HepG2 (cell line): Measurements from ENCODE around the gene TLE2. TPM values are rescaled to one million over a fixed set of nuclear protein-coding genes. Genes with fewer than 3 reads are reported as not detected.

Experiments
- CCAR2 ChIP-seq: fragments of 200-400 bp; formaldehyde crosslinking; optimal IDR thresholded peaks from 2 replicates; pipeline ENCODE3; 2018; ENCODE audit warnings: low read depth, mild to moderate bottlenecking, low read length, moderate library complexity
- DPF2 ChIP-seq: sonication (generic); formaldehyde crosslinking; IDR thresholded peaks from 2 replicates; pipeline ENCODE4 v1.4.0; 2020; ENCODE audit warnings: mild to moderate bottlenecking, low read depth, missing genetic modification reagents, borderline replicate concordance
- HMG20A ChIP-seq: IDR thresholded peaks from 2 replicates; pipeline ENCODE4 v1.6.1; 2016; ENCODE audit warnings: borderline replicate concordance
- HNRNPL ChIP-seq: fragments of 200-400 bp; formaldehyde crosslinking; IDR thresholded peaks from 2 replicates; pipeline ENCODE4 v1.6.1; 2017; ENCODE audit warnings: mild to moderate bottlenecking, low read depth, low read length
- MATR3 ChIP-seq: sonication (generic); formaldehyde crosslinking; IDR thresholded peaks from 2 replicates; pipeline ENCODE4 v1.4.0; 2020; ENCODE audit warnings: missing genetic modification reagents
- MED13 ChIP-seq: sonication (generic); formaldehyde crosslinking; IDR thresholded peaks from 2 replicates; pipeline ENCODE4 v1.5.0; 2020; ENCODE audit warnings: missing genetic modification reagents
- NBN ChIP-seq: fragments of 450-650 bp; conservative IDR thresholded peaks from 2 replicates; pipeline ENCODE4 v1.6.1; 2017
- NONO ChIP-seq, 2 experiments: fragments of 450-650 bp in 1 of 2; sonication (generic) in 1 of 2; formaldehyde crosslinking in 1 of 2; IDR thresholded peaks in 1 of 2; conservative IDR thresholded peaks in 1 of 2; 2 replicates each; pipeline versions ENCODE4 v1.6.1 to v1.8.0; 2017 to 2022; ENCODE audit warnings: mild to moderate bottlenecking in 1 of 2, missing genetic modification reagents in 1 of 2, moderate library complexity in 1 of 2
- PAX8 ChIP-seq: sonication (generic); formaldehyde crosslinking; IDR thresholded peaks from 2 replicates; pipeline ENCODE4 v1.8.0; 2022; ENCODE audit warnings: mild to moderate bottlenecking, missing genetic modification reagents, borderline replicate concordance
- SAP130 ChIP-seq: IDR thresholded peaks from 2 replicates; pipeline ENCODE4 v1.6.1; 2016; ENCODE audit warnings: low read depth
- SRSF9 ChIP-seq: fragments of 200-400 bp; formaldehyde crosslinking; IDR thresholded peaks from 2 replicates; pipeline ENCODE4 v1.6.1; 2018; ENCODE audit warnings: borderline replicate concordance, mild to moderate bottlenecking, low read depth, low read length; ENCODE audit not compliant: insufficient read depth, poor library complexity, severe bottlenecking
- TAF15 ChIP-seq: fragments of 200-400 bp; formaldehyde crosslinking; IDR thresholded peaks from one replicate; pipeline ENCODE4 v1.6.1; 2018; ENCODE audit warnings: mild to moderate bottlenecking, low read depth, low read length; ENCODE audit not compliant: poor library complexity, severe bottlenecking
- ZC3H4 ChIP-seq: sonication (generic); formaldehyde crosslinking; IDR thresholded peaks from 2 replicates; pipeline ENCODE4 v1.4.0; 2020; ENCODE audit warnings: missing genetic modification reagents, borderline replicate concordance
- ZFX ChIP-seq: sonication (generic); formaldehyde crosslinking; IDR thresholded peaks from 2 replicates; pipeline ENCODE4 v1.4.0; 2020; ENCODE audit warnings: mild to moderate bottlenecking, low read depth, missing genetic modification reagents, moderate library complexity
- ZFY ChIP-seq: sonication (generic); formaldehyde crosslinking; IDR thresholded peaks from 2 replicates; pipeline ENCODE4 v1.4.0; 2020; ENCODE audit warnings: missing genetic modification reagents
- ZNF253 ChIP-seq: sonication (generic); formaldehyde crosslinking; IDR thresholded peaks from 2 replicates; pipeline ENCODE4 v1.8.0; 2022; ENCODE audit warnings: mild to moderate bottlenecking, missing genetic modification reagents, borderline replicate concordance
- ZNF264 ChIP-seq: sonication (generic); formaldehyde crosslinking; IDR thresholded peaks from 2 replicates; pipeline ENCODE4 v1.4.0; 2020; ENCODE audit warnings: missing genetic modification reagents
- ZNF343 ChIP-seq: sonication (generic); formaldehyde crosslinking; IDR thresholded peaks from 2 replicates; pipeline ENCODE4 v1.4.0; 2020; ENCODE audit warnings: mild to moderate bottlenecking, missing genetic modification reagents
- ZNF850 ChIP-seq: sonication (generic); formaldehyde crosslinking; conservative IDR thresholded peaks from 2 replicates; pipeline ENCODE4 v1.9.0; 2021; ENCODE audit warnings: mild to moderate bottlenecking, missing genetic modification reagents
- polyA plus RNA-seq, 8 experiments: library from polyadenylated mRNA; depleted of rRNA in 3 of 8; stranded (reverse) in 7 of 8; unstranded in 1 of 8; fragments of >200 nt; fragmentation: Illumina TruSeq in 4 of 8; extraction: Trizol in 4 of 8; gene quantifications; 2 replicates each; pipeline versions ENCODE4 v1.2.1 to v1.2.3, GENCODE V29; 2011 to 2016; ENCODE audit warnings: low read depth in 4 of 8, missing spikeins in 1 of 8, mixed read lengths in 1 of 8; ENCODE audit not compliant: insufficient read depth in 1 of 8
- total RNA-seq, 5 experiments: library from RNA; depleted of rRNA; stranded (reverse); fragments of >200 nt; fragmentation: Illumina TruSeq; extraction: Trizol; gene quantifications; 2 replicates each; pipeline ENCODE4 v1.2.3, GENCODE V29; 2016; ENCODE audit warnings: low read depth in 1 of 5
- TF ChIP-seq, protein P1 (sequence below): sonication (generic); formaldehyde crosslinking; IDR thresholded peaks from 2 replicates; pipeline ENCODE4 v1.4.0; 2020; ENCODE audit warnings: mild to moderate bottlenecking, missing genetic modification reagents
- TF ChIP-seq, protein P2 (sequence below): sonication (generic); formaldehyde crosslinking; IDR thresholded peaks from 2 replicates; pipeline ENCODE4 v1.4.0; 2020; ENCODE audit warnings: mild to moderate bottlenecking, missing genetic modification reagents
- TF ChIP-seq, protein P3 (sequence below): sonication (generic); formaldehyde crosslinking; conservative IDR thresholded peaks from 2 replicates; pipeline ENCODE4 v1.4.0; 2020; ENCODE audit warnings: mild to moderate bottlenecking, missing genetic modification reagents, moderate library complexity
- TF ChIP-seq, protein P4 (sequence below): sonication (generic); formaldehyde crosslinking; IDR thresholded peaks from 2 replicates; pipeline ENCODE4 v1.4.0; 2020; ENCODE audit warnings: missing genetic modification reagents

The TLE2 gene
- total and polyA plus RNA-seq, 2 of the 13 experiments (the other 11 are each of a cell fraction or from before 2014, with no cell fraction given) = 0.07 to 0.81 TPM

DNA sequence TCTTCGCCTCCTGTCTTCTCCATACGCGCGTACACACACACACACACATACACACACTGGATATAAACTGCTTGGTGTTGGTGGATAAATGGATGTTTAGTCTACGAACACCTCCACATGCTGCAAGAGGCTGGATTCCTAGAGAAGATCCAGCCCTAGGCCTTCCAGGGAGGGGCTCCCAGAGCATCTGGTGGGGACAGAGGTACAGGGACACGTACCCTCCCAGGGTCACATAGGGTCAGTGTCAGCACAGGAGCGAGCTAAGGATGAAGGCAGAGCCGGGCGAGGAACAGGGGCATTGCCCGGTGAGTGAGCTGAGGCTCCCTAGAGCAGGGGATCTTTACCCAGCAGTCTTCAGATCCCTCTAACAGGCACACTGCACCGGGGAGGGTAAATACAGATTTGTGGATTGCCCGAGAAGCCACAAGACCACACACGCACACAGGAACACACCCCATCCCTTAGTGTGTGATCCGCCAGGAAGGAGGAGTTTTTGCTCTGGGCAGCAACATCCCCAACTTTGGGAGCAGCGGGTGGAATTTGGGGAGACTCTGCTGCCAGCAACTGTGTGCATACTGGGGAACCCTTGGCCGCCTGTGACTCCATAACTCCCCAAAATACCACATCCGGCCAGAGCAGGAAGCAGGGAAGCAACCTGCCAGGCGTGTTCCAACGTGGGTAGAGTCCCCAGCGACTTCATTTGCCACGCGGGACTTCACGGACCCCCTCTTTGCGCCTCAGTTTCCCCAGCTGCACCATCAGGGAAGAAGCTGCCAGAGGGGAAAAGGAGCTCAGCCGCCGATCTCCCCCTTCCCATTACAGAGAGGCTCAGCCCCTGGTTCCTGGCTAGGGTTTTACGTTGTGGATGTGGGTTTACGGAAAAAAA lies 5.8 kb upstream of the TLE2 start (continued):
- TF ChIP-seq, protein P1, sequence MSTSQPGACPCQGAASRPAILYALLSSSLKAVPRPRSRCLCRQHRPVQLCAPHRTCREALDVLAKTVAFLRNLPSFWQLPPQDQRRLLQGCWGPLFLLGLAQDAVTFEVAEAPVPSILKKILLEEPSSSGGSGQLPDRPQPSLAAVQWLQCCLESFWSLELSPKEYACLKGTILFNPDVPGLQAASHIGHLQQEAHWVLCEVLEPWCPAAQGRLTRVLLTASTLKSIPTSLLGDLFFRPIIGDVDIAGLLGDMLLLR (CRISPR knock-in tag) = no peak
- TF ChIP-seq HNRNPL (no peak), ZFY (CRISPR knock-in tag) (no peak), MED13 (no peak), CCAR2 (no peak), ZFX (CRISPR knock-in tag) (0 out of 2 replicates have a peak, but pooled peaks have one; percentile 30), ZC3H4 (CRISPR knock-in tag) (no peak), TAF15 (no peak), MATR3 (CRISPR knock-in tag) (no peak), HMG20A (no peak), SAP130 (no peak), ZNF850 (CRISPR knock-in tag) (peak; percentile 96), ZNF264 (CRISPR knock-in tag) (no peak), SRSF9 (no peak), DPF2 (CRISPR knock-in tag) (no peak), NONO (IDR thresholded peaks at IDR 0.05) (no peak), NONO (CRISPR knock-in tag; conservative IDR thresholded peaks at IDR 0.05) (0 out of 2 replicates have a peak, but pooled peaks have one; percentile 13), ZNF253 (CRISPR knock-in tag) (no peak), ZNF343 (0 out of 2 replicates have a peak, but pooled peaks have one; percentile 4), PAX8 (no peak), NBN (no peak)
- TF ChIP-seq, protein P2, sequence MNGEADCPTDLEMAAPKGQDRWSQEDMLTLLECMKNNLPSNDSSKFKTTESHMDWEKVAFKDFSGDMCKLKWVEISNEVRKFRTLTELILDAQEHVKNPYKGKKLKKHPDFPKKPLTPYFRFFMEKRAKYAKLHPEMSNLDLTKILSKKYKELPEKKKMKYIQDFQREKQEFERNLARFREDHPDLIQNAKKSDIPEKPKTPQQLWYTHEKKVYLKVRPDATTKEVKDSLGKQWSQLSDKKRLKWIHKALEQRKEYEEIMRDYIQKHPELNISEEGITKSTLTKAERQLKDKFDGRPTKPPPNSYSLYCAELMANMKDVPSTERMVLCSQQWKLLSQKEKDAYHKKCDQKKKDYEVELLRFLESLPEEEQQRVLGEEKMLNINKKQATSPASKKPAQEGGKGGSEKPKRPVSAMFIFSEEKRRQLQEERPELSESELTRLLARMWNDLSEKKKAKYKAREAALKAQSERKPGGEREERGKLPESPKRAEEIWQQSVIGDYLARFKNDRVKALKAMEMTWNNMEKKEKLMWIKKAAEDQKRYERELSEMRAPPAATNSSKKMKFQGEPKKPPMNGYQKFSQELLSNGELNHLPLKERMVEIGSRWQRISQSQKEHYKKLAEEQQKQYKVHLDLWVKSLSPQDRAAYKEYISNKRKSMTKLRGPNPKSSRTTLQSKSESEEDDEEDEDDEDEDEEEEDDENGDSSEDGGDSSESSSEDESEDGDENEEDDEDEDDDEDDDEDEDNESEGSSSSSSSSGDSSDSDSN (CRISPR knock-in tag) = no peak; the same call in 1 of the 2 replicates
- TF ChIP-seq, protein P3, sequence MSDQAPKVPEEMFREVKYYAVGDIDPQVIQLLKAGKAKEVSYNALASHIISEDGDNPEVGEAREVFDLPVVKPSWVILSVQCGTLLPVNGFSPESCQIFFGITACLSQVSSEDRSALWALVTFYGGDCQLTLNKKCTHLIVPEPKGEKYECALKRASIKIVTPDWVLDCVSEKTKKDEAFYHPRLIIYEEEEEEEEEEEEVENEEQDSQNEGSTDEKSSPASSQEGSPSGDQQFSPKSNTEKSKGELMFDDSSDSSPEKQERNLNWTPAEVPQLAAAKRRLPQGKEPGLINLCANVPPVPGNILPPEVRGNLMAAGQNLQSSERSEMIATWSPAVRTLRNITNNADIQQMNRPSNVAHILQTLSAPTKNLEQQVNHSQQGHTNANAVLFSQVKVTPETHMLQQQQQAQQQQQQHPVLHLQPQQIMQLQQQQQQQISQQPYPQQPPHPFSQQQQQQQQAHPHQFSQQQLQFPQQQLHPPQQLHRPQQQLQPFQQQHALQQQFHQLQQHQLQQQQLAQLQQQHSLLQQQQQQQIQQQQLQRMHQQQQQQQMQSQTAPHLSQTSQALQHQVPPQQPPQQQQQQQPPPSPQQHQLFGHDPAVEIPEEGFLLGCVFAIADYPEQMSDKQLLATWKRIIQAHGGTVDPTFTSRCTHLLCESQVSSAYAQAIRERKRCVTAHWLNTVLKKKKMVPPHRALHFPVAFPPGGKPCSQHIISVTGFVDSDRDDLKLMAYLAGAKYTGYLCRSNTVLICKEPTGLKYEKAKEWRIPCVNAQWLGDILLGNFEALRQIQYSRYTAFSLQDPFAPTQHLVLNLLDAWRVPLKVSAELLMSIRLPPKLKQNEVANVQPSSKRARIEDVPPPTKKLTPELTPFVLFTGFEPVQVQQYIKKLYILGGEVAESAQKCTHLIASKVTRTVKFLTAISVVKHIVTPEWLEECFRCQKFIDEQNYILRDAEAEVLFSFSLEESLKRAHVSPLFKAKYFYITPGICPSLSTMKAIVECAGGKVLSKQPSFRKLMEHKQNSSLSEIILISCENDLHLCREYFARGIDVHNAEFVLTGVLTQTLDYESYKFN (CRISPR knock-in tag) = 0 out of 2 replicates have a peak, but pooled peaks have one; percentile 31
- TF ChIP-seq, protein P4, sequence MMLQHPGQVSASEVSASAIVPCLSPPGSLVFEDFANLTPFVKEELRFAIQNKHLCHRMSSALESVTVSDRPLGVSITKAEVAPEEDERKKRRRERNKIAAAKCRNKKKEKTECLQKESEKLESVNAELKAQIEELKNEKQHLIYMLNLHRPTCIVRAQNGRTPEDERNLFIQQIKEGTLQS (CRISPR knock-in tag) = no peak
